Spinal cord (tissue), 10 donors: ENCODE data around the gene NAV2. TPM values are rescaled to one million over a fixed set of nuclear protein-coding genes. Genes with fewer than 3 reads are reported as not detected.
"Not testable (repeated sequence)": the region's sequence is repeated elsewhere in the genome, so short reads cannot be mapped to it uniquely, and the experiment has no call there.

Experiments
- DNase-seq, 6 donors: peaks; one replicate each; pipeline versions ENCODE4 v3.0.0 to v3.0.0-alpha.2; 2013 to 2015; ENCODE audit warnings: low spot score in 6 of 6, low read depth in 4 of 6
- H3K27ac ChIP-seq: one replicate; pipeline ENCODE4 v1.5.1; 2013; ENCODE audit warnings: low read depth, low read length, control low read depth
- H3K27me3 ChIP-seq: one replicate; pipeline ENCODE4 v1.6.1; 2013; ENCODE audit warnings: low read length; ENCODE audit not compliant: control insufficient read depth, insufficient read depth
- H3K36me3 ChIP-seq: one replicate; pipeline ENCODE4 v1.6.1; 2013; ENCODE audit warnings: low read length; ENCODE audit not compliant: control insufficient read depth, insufficient read depth
- H3K4me1 ChIP-seq: one replicate; pipeline ENCODE4 v1.6.1; 2013; ENCODE audit warnings: low read length; ENCODE audit not compliant: control insufficient read depth, insufficient read depth
- H3K4me3 ChIP-seq: one replicate; pipeline ENCODE4 v1.5.1; 2013; ENCODE audit warnings: low read depth, low read length, control low read depth
- H3K9me3 ChIP-seq: one replicate; pipeline ENCODE4 v1.6.1; 2013; ENCODE audit warnings: low read length; ENCODE audit not compliant: control insufficient read depth, insufficient read depth
- WGBS: methylation state at CpG from one replicate; pipeline ENCODE4 v1.1.5; 2013; ENCODE audit warnings: missing lambda C conversion rate; ENCODE audit not compliant: insufficient coverage; 5-methylcytosine and 5-hydroxymethylcytosine counted together
- polyA plus RNA-seq, 2 donors: library from polyadenylated mRNA; unstranded; fragments of 120-200 nt; gene quantifications; one replicate each; pipeline ENCODE4 v1.2.1, GENCODE V29; 2013; ENCODE audit not compliant: insufficient read length in 2 of 2
- total RNA-seq, 2 donors: library from RNA; depleted of rRNA in 1 of 2; stranded (reverse); fragments of 120-200 nt in 1 of 2; fragments of >200 nt in 1 of 2; gene quantifications; one replicate each; pipeline versions ENCODE4 v1.2.3 to v1.2.4, GENCODE V29; 2013 to 2014
- donor health status: healthy.

Gene NAV2
- total and polyA plus RNA-seq, 4 donors: 23.4 to 50.1 (median 30.4) TPM

- Histone ChIP-seq H3K27me3 (no peaks in the 10 kb centered on the region), H3K4me3 (no peak overlapping the region), H3K27ac (no peak overlapping the region), H3K9me3 (no peaks in the 10 kb centered on the region), H3K4me1 (no peaks in the 10 kb centered on the region), H3K36me3 (peaks cover 22% of the 10 kb centered on the region)
- no peak for DNase-seq
- WGBS: 75% methylated on average over 1 of the region's 3 CpGs
Measured at GRCh38 chr11:20122131-20122530, 409.5 kb downstream of the NAV2 start.

- Histone ChIP-seq H3K9me3 (no peaks in the 10 kb centered on the region), H3K36me3 (no peaks in the 10 kb centered on the region), H3K27ac (no peak overlapping the region), H3K27me3 (peaks cover 4% of the 10 kb centered on the region), H3K4me3 (no peak overlapping the region), H3K4me1 (no peaks in the 10 kb centered on the region)
- WGBS: 80% methylated on average over 6 of the region's 6 CpGs
- no peak for DNase-seq
Measured at GRCh38 chr11:20125927-20126326, 413.3 kb downstream of the NAV2 start.

- Histone ChIP-seq H3K4me1 (peaks cover 4% of the 10 kb centered on the region), H3K27ac (no peak overlapping the region), H3K27me3 (peaks cover 11% of the 10 kb centered on the region), H3K9me3 (no peaks in the 10 kb centered on the region), H3K4me3 (no peak overlapping the region), H3K36me3 (no peaks in the 10 kb centered on the region)
- DNase-seq: no peak
- WGBS: 90% methylated on average over 2 of the region's 8 CpGs
Measured at GRCh38 chr11:20126724-20127123, 414.1 kb downstream of the NAV2 start.

- Histone ChIP-seq H3K9me3 (no peaks in the 10 kb centered on the region), H3K36me3 (no peaks in the 10 kb centered on the region), H3K4me3 (no peak overlapping the region), H3K27ac (no peak overlapping the region), H3K4me1 (peaks cover 12% of the 10 kb centered on the region), H3K27me3 (peaks cover 22% of the 10 kb centered on the region)
- DNase-seq: peak; percentile 38 to 89 (median 57)
- 66% methylated on average over 12 of the region's 16 CpGs for WGBS
Measured at GRCh38 chr11:20127671-20128527, 415.3 kb downstream of the NAV2 start.

GRCh38 chr11:20128528-20128825 lies 415.8 kb downstream of the NAV2 start:
- not testable (repeated sequence) for H3K36me3 ChIP-seq, DNase-seq, H3K4me3 ChIP-seq, H3K27ac ChIP-seq, H3K9me3 ChIP-seq
- Histone ChIP-seq H3K4me1 (peaks cover 12% of the 10 kb centered on the region), H3K27me3 (peaks cover 26% of the 10 kb centered on the region)
- WGBS: 0% methylated on average over 1 of the region's 7 CpGs

- no peak for DNase-seq
- H3K4me3 ChIP-seq: no peak overlapping the region
- WGBS: 74% methylated on average over 3 of the region's 4 CpGs
Measured at GRCh38 chr11:20129665-20130064, 417.0 kb downstream of the NAV2 start.

GRCh38 chr11:20131788-20132666 lies 419.4 kb downstream of the NAV2 start:
- peaks cover 12% of the 10 kb centered on the region for H3K4me1 ChIP-seq
- 8% methylated on average over 47 of the region's 51 CpGs for WGBS
- peaks cover 47% of the 10 kb centered on the region for H3K27me3 ChIP-seq
- no peak overlapping the region for H3K27ac ChIP-seq
- H3K9me3 ChIP-seq: no peaks in the 10 kb centered on the region
- H3K4me3 ChIP-seq: peak overlapping the region; percentile 46
- no peaks in the 10 kb centered on the region for H3K36me3 ChIP-seq
- DNase-seq: peak; percentile 46 to 94 (median 64)

More at GRCh38 chr11:20129665-20130064, 417.0 kb downstream of the NAV2 start:
- Histone ChIP-seq H3K36me3 (no peaks in the 10 kb centered on the region), H3K4me1 (peaks cover 12% of the 10 kb centered on the region), H3K27ac (no peak overlapping the region), H3K9me3 (no peaks in the 10 kb centered on the region), H3K27me3 (peaks cover 33% of the 10 kb centered on the region)

- H3K27me3 ChIP-seq: peaks cover 49% of the 10 kb centered on the region
- peak overlapping the region; percentile 46 for H3K4me3 ChIP-seq
- H3K4me1 ChIP-seq: peaks cover 12% of the 10 kb centered on the region
- H3K36me3 ChIP-seq: no peaks in the 10 kb centered on the region
- peak in 1 of 6 donors; percentile 32 for DNase-seq
- WGBS: 24% methylated on average over 4 of the region's 8 CpGs
- H3K9me3 ChIP-seq: no peaks in the 10 kb centered on the region
- no peak overlapping the region for H3K27ac ChIP-seq
Measured at GRCh38 chr11:20132667-20133039, 420.0 kb downstream of the NAV2 start.

GRCh38 chr11:20134991-20135736 lies 422.5 kb downstream of the NAV2 start:
- Histone ChIP-seq H3K36me3 (no peaks in the 10 kb centered on the region), H3K9me3 (no peaks in the 10 kb centered on the region), H3K4me1 (peaks cover 12% of the 10 kb centered on the region), H3K4me3 (no peak overlapping the region), H3K27me3 (peaks cover 70% of the 10 kb centered on the region), H3K27ac (no peak overlapping the region)
- DNase-seq: no peak
- 92% methylated on average over 3 of the region's 5 CpGs for WGBS
